ENCODE measurements around the gene WFDC9. TPM values are rescaled to one million over a fixed set of nuclear protein-coding genes. Genes with fewer than 3 reads are reported as not detected.

WFDC9 gene
- not detected in 5 replicates for total RNA-seq (2022; extraction: Qiagen RNA extraction; ENCODE audit: low read depth)

GRCh38 chr20:45631184-45631583 lies at the start of gene WFDC9:
Gene WFDC9 (minus strand): TSS chr20:45631284. CDS start chr20:45610181, 21,103 bp downstream.

GRCh38 chr20:45670139-45670538 lies 39.1 kb upstream of the WFDC9 start, which contains the start of gene WFDC11:
Gene WFDC11 (minus strand): TSS chr20:45670239. CDS start chr20:45650600, 19,639 bp downstream.

GRCh38 chr20:45629496-45630100 lies 1.5 kb downstream of the WFDC9 start, which contains the start of gene WFDC10A:
Gene WFDC10A (plus strand): TSS chr20:45629739. CDS start chr20:45629814, 75 bp downstream.

GRCh38 chr20:45579184-45579583 lies 51.9 kb downstream of the WFDC9 start, which contains the start of gene WFDC8:
Gene WFDC8 (minus strand): TSS chr20:45579284. CDS start chr20:45579247, 37 bp downstream.

Other genes starting within 250 kb of the WFDC9 start
- 25.1 to 32.4 TPM (median 27.5 TPM) in 5 replicates for gene DBNDD2, start 223.0 kb downstream of the WFDC9 start, total RNA-seq (2022; extraction: Qiagen RNA extraction; ENCODE audit: low read depth)
- gene PIGT, start 215.1 kb downstream of the WFDC9 start, total RNA-seq (2022; extraction: Qiagen RNA extraction; ENCODE audit: low read depth), result 88.3 to 102 TPM (median 98.9 TPM) in 5 replicates
- gene WFDC2, start 161.5 kb downstream of the WFDC9 start, total RNA-seq (2022; extraction: Qiagen RNA extraction; ENCODE audit: low read depth), result not detected in 5 replicates
- gene SPINT3, start 115.7 kb downstream of the WFDC9 start, total RNA-seq (2022; extraction: Qiagen RNA extraction; ENCODE audit: low read depth), result not detected in 5 replicates
- gene WFDC6, start 91.8 kb downstream of the WFDC9 start, total RNA-seq (2022; extraction: Qiagen RNA extraction; ENCODE audit: low read depth), result not detected in 5 replicates
- not detected in 5 replicates for gene EPPIN, start 83.9 kb downstream of the WFDC9 start, total RNA-seq (2022; extraction: Qiagen RNA extraction; ENCODE audit: low read depth)
- not detected in 5 replicates for gene WFDC8, start 52.0 kb downstream of the WFDC9 start, total RNA-seq (2022; extraction: Qiagen RNA extraction; ENCODE audit: low read depth)
- gene WFDC10A, start 1.5 kb downstream of the WFDC9 start, total RNA-seq (2022; extraction: Qiagen RNA extraction; ENCODE audit: low read depth), result not detected in 5 replicates
- not detected in 5 replicates for gene WFDC11, start 39.0 kb upstream of the WFDC9 start, total RNA-seq (2022; extraction: Qiagen RNA extraction; ENCODE audit: low read depth)
- gene WFDC13, start 70.8 kb upstream of the WFDC9 start, total RNA-seq (2022; extraction: Qiagen RNA extraction; ENCODE audit: low read depth), result not detected in 5 replicates
- not detected in 5 replicates for gene WFDC10B, start 73.7 kb upstream of the WFDC9 start, total RNA-seq (2022; extraction: Qiagen RNA extraction; ENCODE audit: low read depth)
- gene SPINT4, start 91.1 kb upstream of the WFDC9 start, total RNA-seq (2022; extraction: Qiagen RNA extraction; ENCODE audit: low read depth), result not detected in 5 replicates
- 0.41 to 0.44 TPM in 2 of 5 replicates, not detected in the others for gene WFDC3, start 160.6 kb upstream of the WFDC9 start, total RNA-seq (2022; extraction: Qiagen RNA extraction; ENCODE audit: low read depth)
- 32.4 to 37.0 TPM (median 36.3 TPM) in 5 replicates for gene DNTTIP1, start 160.7 kb upstream of the WFDC9 start, total RNA-seq (2022; extraction: Qiagen RNA extraction; ENCODE audit: low read depth)
- 225 to 255 TPM (median 251 TPM) in 5 replicates for gene UBE2C, start 181.4 kb upstream of the WFDC9 start, total RNA-seq (2022; extraction: Qiagen RNA extraction; ENCODE audit: low read depth)
- gene TNNC2, start 196.0 kb upstream of the WFDC9 start, total RNA-seq (2022; extraction: Qiagen RNA extraction; ENCODE audit: low read depth), result 0.28 TPM in 2 of 5 replicates, not detected in the others
- gene SNX21, start 202.5 kb upstream of the WFDC9 start, total RNA-seq (2022; extraction: Qiagen RNA extraction; ENCODE audit: low read depth), result 8.9 to 11.5 TPM (median 10.1 TPM) in 5 replicates
- gene ACOT8, start 226.1 kb upstream of the WFDC9 start, total RNA-seq (2022; extraction: Qiagen RNA extraction; ENCODE audit: low read depth), result 17.5 to 19.4 TPM (median 18.7 TPM) in 5 replicates
- gene ZSWIM3, start 226.3 kb upstream of the WFDC9 start, total RNA-seq (2022; extraction: Qiagen RNA extraction; ENCODE audit: low read depth), result 1.3 to 1.7 TPM (median 1.5 TPM) in 5 replicates
- 4.8 to 6.4 TPM (median 5.8 TPM) in 5 replicates for gene ZSWIM1, start 249.9 kb upstream of the WFDC9 start, total RNA-seq (2022; extraction: Qiagen RNA extraction; ENCODE audit: low read depth)

Measured in A549 treated with GW870086 at 1 μM for 4 hours (cell line).